Osteocyte (in vitro differentiated cells): ENCODE measurements around the gene KEAP1. TPM values are rescaled to one million over a fixed set of nuclear protein-coding genes. Genes with fewer than 3 reads are reported as not detected.

Experiments used
- DNase-seq: peaks from one replicate; pipeline ENCODE4 v3.0.0; 2021; ENCODE audit warnings: mixed read lengths; ENCODE audit not compliant: unreplicated experiment; ENCODE audit errors: extremely low spot score
- H3K27ac Mint-ChIP-seq: one replicate; pipeline ENCODE4 v1.8.0; 2021; ENCODE audit warnings: mild to moderate bottlenecking, mixed read lengths; ENCODE audit not compliant: unreplicated experiment
- H3K27me3 Mint-ChIP-seq: one replicate; pipeline ENCODE4 v1.8.0; 2021; ENCODE audit warnings: mixed read lengths; ENCODE audit not compliant: unreplicated experiment
- H3K36me3 Mint-ChIP-seq: one replicate; pipeline ENCODE4 v1.8.0; 2021; ENCODE audit warnings: mixed read lengths; ENCODE audit not compliant: unreplicated experiment
- H3K4me1 Mint-ChIP-seq: one replicate; pipeline ENCODE4 v1.8.0; 2021; ENCODE audit warnings: mixed read lengths; ENCODE audit not compliant: unreplicated experiment
- H3K4me3 Mint-ChIP-seq: one replicate; pipeline ENCODE4 v1.8.0; 2021; ENCODE audit warnings: mild to moderate bottlenecking, moderate library complexity, mixed read lengths; ENCODE audit not compliant: unreplicated experiment
- H3K9me3 Mint-ChIP-seq: one replicate; pipeline ENCODE4 v1.8.0; 2021; ENCODE audit warnings: mixed read lengths; ENCODE audit not compliant: unreplicated experiment
- CTCF ChIP-seq: fragments of 200-600 bp; sonication (generic); IDR thresholded peaks from 2 replicates; pipeline ENCODE4 v1.5.0; 2021; ENCODE audit warnings: antibody characterized with exemption, mild to moderate bottlenecking, moderate library complexity
- total RNA-seq: library from RNA; stranded (reverse); gene quantifications from 2 replicates; pipeline ENCODE4 v1.2.1, GENCODE V29; 2021

The KEAP1 gene
- total RNA-seq, 1 donor from 2014 or later, result 80.1 TPM

GRCh38 chr19:10518444-10519361 is 15.5 kb upstream of the KEAP1 start:
- Mint-ChIP-seq H3K4me1 (peaks cover 32% of the 10 kb centered on the region), H3K27me3 (no peaks in the 10 kb centered on the region), H3K4me3 (peak overlapping the region; percentile 68), H3K9me3 (no peaks in the 10 kb centered on the region), H3K36me3 (no peaks in the 10 kb centered on the region), H3K27ac (no peak overlapping the region)
- no peak for TF ChIP-seq CTCF
- DNase-seq, result no peak

GRCh38 chr19:10517760-10518443 is 14.7 kb upstream of the KEAP1 start:
- peak; percentile 85 for DNase-seq
- H3K27ac Mint-ChIP-seq, result peak overlapping the region; percentile 5
- H3K9me3 Mint-ChIP-seq, result no peaks in the 10 kb centered on the region
- TF ChIP-seq CTCF, result no peak
- H3K36me3 Mint-ChIP-seq, result peaks cover 2% of the 10 kb centered on the region
- peak overlapping the region; percentile 68 for H3K4me3 Mint-ChIP-seq
- H3K27me3 Mint-ChIP-seq, result no peaks in the 10 kb centered on the region
- H3K4me1 Mint-ChIP-seq, result peaks cover 32% of the 10 kb centered on the region

- H3K9me3 Mint-ChIP-seq, result no peaks in the 10 kb centered on the region
- H3K27ac Mint-ChIP-seq, result peak within 1 kb of the TSS; percentile 46
- H3K36me3 Mint-ChIP-seq, result peaks cover 2% of the 10 kb centered on the region
- H3K4me3 Mint-ChIP-seq, result peak within 1 kb of the TSS; percentile 76
- H3K4me1 Mint-ChIP-seq, result peaks cover 32% of the 10 kb centered on the region
- DNase-seq, result peak; percentile 85
- no peaks in the 10 kb centered on the region for H3K27me3 Mint-ChIP-seq
- TF ChIP-seq CTCF, result peak; percentile 6
Observed at GRCh38 chr19:10517361-10517759, 14.2 kb upstream of the KEAP1 start, which contains the start of gene S1PR5. Gene S1PR5, minus strand, starts transcription at chr19:10517447. Its CDS starts 2,436 bp downstream, at chr19:10515011.

- peak overlapping the region; percentile 76 for H3K4me3 Mint-ChIP-seq
- no peaks in the 10 kb centered on the region for H3K9me3 Mint-ChIP-seq
- TF ChIP-seq CTCF, result no peak
- peaks cover 2% of the 10 kb centered on the region for H3K36me3 Mint-ChIP-seq
- H3K27me3 Mint-ChIP-seq, result no peaks in the 10 kb centered on the region
- DNase-seq, result no peak
- peak overlapping the region; percentile 46 for H3K27ac Mint-ChIP-seq
- H3K4me1 Mint-ChIP-seq, result peaks cover 32% of the 10 kb centered on the region
Observed at GRCh38 chr19:10516671-10517286, 13.6 kb upstream of the KEAP1 start.
